K562 (cell line): ENCODE data around the gene RREB1. TPM values are rescaled to one million over a fixed set of nuclear protein-coding genes. Genes with fewer than 3 reads are reported as not detected.

Experiments
- ARID2 ChIP-seq: fragments of 450-650 bp; IDR thresholded peaks from 2 replicates; pipeline ENCODE4 v1.6.1; 2017; ENCODE audit warnings: antibody characterized with exemption, mild to moderate bottlenecking
- CBFA2T2 ChIP-seq: fragments of 450-650 bp; conservative IDR thresholded peaks from 2 replicates; pipeline ENCODE4 v1.6.1; 2017; ENCODE audit warnings: mild to moderate bottlenecking
- ELF4 ChIP-seq: fragments of 450-650 bp; formaldehyde crosslinking; IDR thresholded peaks from 2 replicates; pipeline ENCODE4 v1.4.0; 2022; ENCODE audit warnings: missing genetic modification characterization
- GATAD2A ChIP-seq: fragments of 450-650 bp; IDR thresholded peaks from 2 replicates; pipeline ENCODE4 v1.6.1; 2017
- HIVEP1 ChIP-seq: fragments of 250-450 bp; sonication (Bioruptor Pico); IDR thresholded peaks from 2 replicates; pipeline ENCODE4 v1.4.0; 2020; ENCODE audit warnings: mild to moderate bottlenecking
- HNRNPL ChIP-seq: fragments of 200-400 bp; formaldehyde crosslinking; IDR thresholded peaks from 2 replicates; pipeline ENCODE4 v1.6.1; 2017; ENCODE audit warnings: low read depth, mild to moderate bottlenecking, low read length
- ILK ChIP-seq: fragments of 450-650 bp; IDR thresholded peaks from 2 replicates; pipeline ENCODE4 v1.6.1; 2016; ENCODE audit warnings: missing genetic modification characterization, low read depth, mild to moderate bottlenecking, missing compliant biosample characterization, moderate library complexity, borderline replicate concordance
- MECOM ChIP-seq: fragments of 250-450 bp; sonication (Bioruptor Pico); IDR thresholded peaks from 2 replicates; pipeline ENCODE4 v1.8.0; 2022; ENCODE audit warnings: inconsistent platforms
- NEUROD1 ChIP-seq: fragments of 150-350 bp; IDR thresholded peaks from 2 replicates; pipeline ENCODE4 v1.6.1; 2014; ENCODE audit warnings: borderline replicate concordance, low read length, low read depth; ENCODE audit not compliant: partially characterized antibody
- PHF21A ChIP-seq: fragments of 450-650 bp; IDR thresholded peaks from 2 replicates; pipeline ENCODE4 v1.6.1; 2017; ENCODE audit warnings: low read depth, borderline replicate concordance
- POLR2G ChIP-seq: fragments of 200-400 bp; formaldehyde crosslinking; IDR thresholded peaks from 2 replicates; pipeline ENCODE4 v1.6.1; 2017; ENCODE audit warnings: low read depth, mild to moderate bottlenecking, antibody characterized with exemption, low read length, moderate library complexity
- PRPF4 ChIP-seq: fragments of 200-400 bp; formaldehyde crosslinking; IDR thresholded peaks from one replicate; pipeline ENCODE4 v1.6.1; 2017; ENCODE audit warnings: low read length, low read depth, mild to moderate bottlenecking; ENCODE audit not compliant: insufficient read depth, poor library complexity, severe bottlenecking
- PTTG1 ChIP-seq: fragments of 450-650 bp; IDR thresholded peaks from 2 replicates; pipeline ENCODE4 v1.6.1; 2016; ENCODE audit warnings: low read depth, mild to moderate bottlenecking, missing genetic modification characterization, missing compliant biosample characterization
- SRSF9 ChIP-seq: fragments of 200-400 bp; formaldehyde crosslinking; IDR thresholded peaks from 2 replicates; pipeline ENCODE4 v1.6.1; 2017; ENCODE audit warnings: low read depth, low read length, borderline replicate concordance
- SUPT5H ChIP-seq: fragments of 450-650 bp; IDR thresholded peaks from 2 replicates; pipeline ENCODE4 v1.6.1; 2016
- TSC22D4 ChIP-seq: fragments of 450-650 bp; IDR thresholded peaks from 2 replicates; pipeline ENCODE4 v1.6.1; 2016; ENCODE audit warnings: missing genetic modification characterization, missing biosample characterization, control low read depth
- ZBED1 ChIP-seq: IDR thresholded peaks from 2 replicates; pipeline ENCODE4 v1.6.1; 2014
- ZKSCAN8 ChIP-seq: fragments of 200-800 bp; sonication (Bioruptor generic); IDR thresholded peaks from 2 replicates; pipeline ENCODE4 v1.6.1; 2016; ENCODE audit warnings: missing genetic modification characterization, missing compliant biosample characterization
- ZNF696 ChIP-seq: fragments of 250-450 bp; sonication (Bioruptor Pico); conservative IDR thresholded peaks from 2 replicates; pipeline ENCODE4 v1.4.0; 2020; ENCODE audit warnings: mild to moderate bottlenecking, moderate library complexity
- polyA plus RNA-seq, 8 experiments: library from polyadenylated mRNA; depleted of rRNA in 4 of 8; stranded (reverse) in 5 of 8; unstranded in 3 of 8; fragments of >200 nt; fragmentation: Nextera tagmentation in 2 of 8; fragmentation: Illumina TruSeq in 1 of 8; extraction: Ambion mirVana in 2 of 8; extraction: Trizol in 1 of 8; gene quantifications; 2 replicates each; pipeline versions ENCODE4 v1.2.1 to v1.2.3, GENCODE V29; 2011 to 2014; ENCODE audit warnings: inconsistent platforms in 1 of 8, missing spikeins in 1 of 8
- total RNA-seq, 7 experiments: library from RNA; depleted of rRNA in 6 of 7; stranded (reverse); fragments of >200 nt in 6 of 7; fragmentation: Illumina TruSeq in 2 of 7; extraction: Trizol in 2 of 7; gene quantifications; 2 replicates each; pipeline versions ENCODE4 v1.2.1 to v1.2.3, GENCODE V29; 2011 to 2021; ENCODE audit warnings: low replicate concordance in 1 of 7
- TF ChIP-seq, protein P1 (sequence below): conservative IDR thresholded peaks from 2 replicates; pipeline ENCODE4 v1.6.1; 2011; ENCODE audit warnings: low read depth, mild to moderate bottlenecking, low read length; ENCODE audit not compliant: control insufficient read depth
- TF ChIP-seq, protein P2 (sequence below): fragments of 450-650 bp; IDR thresholded peaks from 2 replicates; pipeline ENCODE4 v1.6.1; 2016; ENCODE audit warnings: mild to moderate bottlenecking
- TF ChIP-seq, protein P3 (sequence below), 3 experiments: fragments of 200-800 bp in 1 of 3; fragments of 250-450 bp in 1 of 3; fragments of 450-650 bp in 1 of 3; sonication (Bioruptor Pico) in 1 of 3; sonication (Bioruptor generic) in 1 of 3; formaldehyde crosslinking in 1 of 3; IDR thresholded peaks; 2 replicates each; pipeline versions ENCODE4 v1.6.1 to v1.8.0; 2016 to 2022; ENCODE audit warnings: mild to moderate bottlenecking in 2 of 3, missing genetic modification characterization in 2 of 3, missing compliant biosample characterization in 1 of 3, moderate library complexity in 1 of 3

The RREB1 gene
- total and polyA plus RNA-seq, 9 of the 15 experiments (the other 6 are each of a cell fraction or from before 2014, with no cell fraction given): 3.3 to 64.2 (median 19.3) TPM

DNA sequence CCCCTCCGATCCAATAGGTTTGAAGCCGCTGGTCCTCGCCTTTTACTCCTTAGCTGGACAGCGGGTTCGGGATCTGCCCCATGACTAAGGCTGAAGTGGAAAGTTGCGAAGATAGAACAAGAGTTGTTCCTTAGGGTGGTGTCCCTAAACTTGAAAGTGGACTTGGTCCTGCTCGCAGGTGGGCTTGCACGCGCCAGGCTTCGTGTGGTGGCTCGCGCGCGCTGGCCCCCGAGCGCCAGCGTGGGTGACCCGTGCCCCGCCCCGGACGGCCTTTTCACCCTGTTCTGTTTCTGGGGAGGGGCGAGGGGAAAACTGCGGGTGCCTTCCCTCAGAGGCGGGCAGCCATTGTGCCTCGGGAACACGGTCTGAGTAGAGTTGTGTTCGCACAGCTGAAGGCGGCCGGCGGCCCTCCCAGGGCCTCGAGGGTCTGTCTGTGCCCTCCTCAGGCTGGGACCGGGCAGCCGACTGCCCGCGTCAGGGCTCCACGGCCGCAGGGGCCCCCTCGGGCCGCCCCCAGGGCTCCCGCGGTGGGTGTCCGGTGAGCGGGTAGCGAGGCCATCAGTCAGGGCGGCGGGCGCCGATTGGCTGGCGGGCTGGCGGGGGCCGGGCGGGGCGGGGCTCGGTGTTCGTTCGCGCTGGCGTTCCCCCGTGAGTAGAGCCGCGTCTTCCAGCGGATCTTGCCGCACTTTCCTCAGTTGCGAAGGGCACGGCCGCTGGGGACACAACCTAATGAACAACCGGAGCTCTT, 33.0 kb downstream of the RREB1 start (continued):
- peak; percentile 92 for TF ChIP-seq GATAD2A
- TF ChIP-seq ZNF696 (CRISPR knock-in tag): no peak
- no peak for TF ChIP-seq TSC22D4
- TF ChIP-seq CBFA2T2: 0 out of 2 replicates have a peak, but pooled peaks have one; percentile 5
- 0 out of 2 replicates have a peak, but pooled peaks have one; percentile 3 for TF ChIP-seq HIVEP1 (CRISPR knock-in tag)
- no peak for TF ChIP-seq HNRNPL
- TF ChIP-seq NEUROD1: peak; percentile 17
- TF ChIP-seq MECOM: peak; percentile 65
- TF ChIP-seq, protein P1, sequence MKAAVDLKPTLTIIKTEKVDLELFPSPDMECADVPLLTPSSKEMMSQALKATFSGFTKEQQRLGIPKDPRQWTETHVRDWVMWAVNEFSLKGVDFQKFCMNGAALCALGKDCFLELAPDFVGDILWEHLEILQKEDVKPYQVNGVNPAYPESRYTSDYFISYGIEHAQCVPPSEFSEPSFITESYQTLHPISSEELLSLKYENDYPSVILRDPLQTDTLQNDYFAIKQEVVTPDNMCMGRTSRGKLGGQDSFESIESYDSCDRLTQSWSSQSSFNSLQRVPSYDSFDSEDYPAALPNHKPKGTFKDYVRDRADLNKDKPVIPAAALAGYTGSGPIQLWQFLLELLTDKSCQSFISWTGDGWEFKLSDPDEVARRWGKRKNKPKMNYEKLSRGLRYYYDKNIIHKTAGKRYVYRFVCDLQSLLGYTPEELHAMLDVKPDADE: peak; percentile 14; the same call in 1 of the 2 replicates
- TF ChIP-seq SRSF9: no peak
- no peak for TF ChIP-seq ELF4 (CRISPR knock-in tag)
- peak; percentile 94 for TF ChIP-seq POLR2G
- no peak for TF ChIP-seq PRPF4
- TF ChIP-seq ZKSCAN8 (CRISPR knock-in tag): peak; percentile 66; the same call in 1 of the 2 replicates
- no peak for TF ChIP-seq PTTG1 (tag)
- TF ChIP-seq, protein P2, sequence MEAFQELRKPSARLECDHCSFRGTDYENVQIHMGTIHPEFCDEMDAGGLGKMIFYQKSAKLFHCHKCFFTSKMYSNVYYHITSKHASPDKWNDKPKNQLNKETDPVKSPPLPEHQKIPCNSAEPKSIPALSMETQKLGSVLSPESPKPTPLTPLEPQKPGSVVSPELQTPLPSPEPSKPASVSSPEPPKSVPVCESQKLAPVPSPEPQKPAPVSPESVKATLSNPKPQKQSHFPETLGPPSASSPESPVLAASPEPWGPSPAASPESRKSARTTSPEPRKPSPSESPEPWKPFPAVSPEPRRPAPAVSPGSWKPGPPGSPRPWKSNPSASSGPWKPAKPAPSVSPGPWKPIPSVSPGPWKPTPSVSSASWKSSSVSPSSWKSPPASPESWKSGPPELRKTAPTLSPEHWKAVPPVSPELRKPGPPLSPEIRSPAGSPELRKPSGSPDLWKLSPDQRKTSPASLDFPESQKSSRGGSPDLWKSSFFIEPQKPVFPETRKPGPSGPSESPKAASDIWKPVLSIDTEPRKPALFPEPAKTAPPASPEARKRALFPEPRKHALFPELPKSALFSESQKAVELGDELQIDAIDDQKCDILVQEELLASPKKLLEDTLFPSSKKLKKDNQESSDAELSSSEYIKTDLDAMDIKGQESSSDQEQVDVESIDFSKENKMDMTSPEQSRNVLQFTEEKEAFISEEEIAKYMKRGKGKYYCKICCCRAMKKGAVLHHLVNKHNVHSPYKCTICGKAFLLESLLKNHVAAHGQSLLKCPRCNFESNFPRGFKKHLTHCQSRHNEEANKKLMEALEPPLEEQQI: no peak
- no peak for TF ChIP-seq ARID2
- no peak for TF ChIP-seq ILK (tag)
- TF ChIP-seq SUPT5H: peak; percentile 79
- TF ChIP-seq PHF21A: no peak
- no peak; the same call in 1 of the 2 replicates for TF ChIP-seq ZBED1
- TF ChIP-seq, protein P3, sequence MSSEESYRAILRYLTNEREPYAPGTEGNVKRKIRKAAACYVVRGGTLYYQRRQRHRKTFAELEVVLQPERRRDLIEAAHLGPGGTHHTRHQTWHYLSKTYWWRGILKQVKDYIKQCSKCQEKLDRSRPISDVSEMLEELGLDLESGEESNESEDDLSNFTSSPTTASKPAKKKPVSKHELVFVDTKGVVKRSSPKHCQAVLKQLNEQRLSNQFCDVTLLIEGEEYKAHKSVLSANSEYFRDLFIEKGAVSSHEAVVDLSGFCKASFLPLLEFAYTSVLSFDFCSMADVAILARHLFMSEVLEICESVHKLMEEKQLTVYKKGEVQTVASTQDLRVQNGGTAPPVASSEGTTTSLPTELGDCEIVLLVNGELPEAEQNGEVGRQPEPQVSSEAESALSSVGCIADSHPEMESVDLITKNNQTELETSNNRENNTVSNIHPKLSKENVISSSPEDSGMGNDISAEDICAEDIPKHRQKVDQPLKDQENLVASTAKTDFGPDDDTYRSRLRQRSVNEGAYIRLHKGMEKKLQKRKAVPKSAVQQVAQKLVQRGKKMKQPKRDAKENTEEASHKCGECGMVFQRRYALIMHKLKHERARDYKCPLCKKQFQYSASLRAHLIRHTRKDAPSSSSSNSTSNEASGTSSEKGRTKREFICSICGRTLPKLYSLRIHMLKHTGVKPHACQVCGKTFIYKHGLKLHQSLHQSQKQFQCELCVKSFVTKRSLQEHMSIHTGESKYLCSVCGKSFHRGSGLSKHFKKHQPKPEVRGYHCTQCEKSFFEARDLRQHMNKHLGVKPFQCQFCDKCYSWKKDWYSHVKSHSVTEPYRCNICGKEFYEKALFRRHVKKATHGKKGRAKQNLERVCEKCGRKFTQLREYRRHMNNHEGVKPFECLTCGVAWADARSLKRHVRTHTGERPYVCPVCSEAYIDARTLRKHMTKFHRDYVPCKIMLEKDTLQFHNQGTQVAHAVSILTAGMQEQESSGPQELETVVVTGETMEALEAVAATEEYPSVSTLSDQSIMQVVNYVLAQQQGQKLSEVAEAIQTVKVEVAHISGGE (CRISPR knock-in tag; IDR thresholded peaks at IDR 0.05): peak in 1 of 3 experiments; percentile 51; a peak in 1 of 6 replicates
